SK-N-SH (cell line): Measurements from ENCODE around the gene FBXW10. TPM values are rescaled to one million over a fixed set of nuclear protein-coding genes. Genes with fewer than 3 reads are reported as not detected.
"Not testable (repeated sequence)": the region's sequence is repeated elsewhere in the genome, so short reads cannot be mapped to it uniquely, and the experiment has no call there.

Source experiments
- CTCF ChIA-PET: fragments of 300-600, 350-600 bp; formaldehyde crosslinking; extraction: SDS; loops from one replicate; lab custom pipeline; 2021; lab: Yijun Ruan, JAX
- POLR2A ChIA-PET: fragments of 350-600 bp; sonication (Branson Sonifier 250); formaldehyde crosslinking; extraction: SDS; loops from one replicate; lab custom pipeline; 2020; ENCODE audit warnings: antibody characterized with exemption, inconsistent platforms; lab: Yijun Ruan, JAX
- DNase-seq: peaks from one replicate; pipeline ENCODE4 v3.0.0; 2012
- H2AFZ ChIP-seq: fragments of 200-600 bp; sonication (generic); 2 replicates; pipeline ENCODE4 v1.8.1; 2016; ENCODE audit warnings: antibody characterized with exemption, mild to moderate bottlenecking, low read depth
- H3F3A ChIP-seq: fragments of 200-600 bp; sonication (generic); replicated peaks from 2 replicates; pipeline ENCODE3; 2016; ENCODE audit warnings: antibody characterized with exemption, mild to moderate bottlenecking; ENCODE audit not compliant: insufficient read depth
- H3K27ac ChIP-seq, 2 experiments: fragments of 200-500 bp in 1 of 2; fragments of 200-600 bp in 1 of 2; sonication (Bioruptor generic) in 1 of 2; sonication (generic), shearing (Covaris generic) in 1 of 2; 2 replicates each; pipeline versions ENCODE4 v1.5.1 to v1.6.1; 2014 to 2016; ENCODE audit warnings: low read depth in 2 of 2, inconsistent platforms in 1 of 2, low read length in 1 of 2, mild to moderate bottlenecking in 1 of 2, mixed read lengths in 1 of 2
- H3K27me3 ChIP-seq: fragments of 200-600 bp; sonication (generic), shearing (Covaris generic); 2 replicates; pipeline ENCODE4 v1.6.1; 2016; ENCODE audit warnings: mixed run types; ENCODE audit not compliant: insufficient read depth
- H3K36me3 ChIP-seq, 2 experiments: fragments of 200-500 bp in 1 of 2; fragments of 200-600 bp in 1 of 2; sonication (Bioruptor generic) in 1 of 2; sonication (generic) in 1 of 2; replicated peaks in 1 of 2; 2 replicates each; pipeline versions ENCODE3 to v1.5.1; 2014 to 2016; ENCODE audit warnings: low read length in 1 of 2, mild to moderate bottlenecking in 1 of 2; ENCODE audit not compliant: insufficient read depth in 2 of 2, control insufficient read depth in 1 of 2
- H3K4me1 ChIP-seq, 2 experiments: fragments of 200-500 bp in 1 of 2; fragments of 200-600 bp in 1 of 2; sonication (Bioruptor generic) in 1 of 2; sonication (generic), shearing (Covaris generic) in 1 of 2; 2 replicates each; pipeline versions ENCODE4 v1.5.1 to v1.6.1; 2014 to 2016; ENCODE audit warnings: low read depth in 1 of 2, low read length in 1 of 2, mixed run types in 1 of 2; ENCODE audit not compliant: insufficient read depth in 2 of 2, control insufficient read depth in 1 of 2
- H3K4me2 ChIP-seq: fragments of 200-600 bp; sonication (generic), shearing (Covaris generic); 2 replicates; pipeline ENCODE4 v1.6.1; 2017; ENCODE audit warnings: mixed run types
- H3K4me3 ChIP-seq, 2 experiments: fragments of 200-500 bp in 1 of 2; fragments of 200-600 bp in 1 of 2; sonication (Bioruptor generic) in 1 of 2; sonication (generic), shearing (Covaris generic) in 1 of 2; 2 replicates each; pipeline versions ENCODE4 v1.5.1 to v1.8.1; 2014 to 2016; ENCODE audit warnings: low read depth in 2 of 2, inconsistent platforms in 1 of 2, low read length in 1 of 2, mild to moderate bottlenecking in 1 of 2, mixed read lengths in 1 of 2, moderate library complexity in 1 of 2
- H3K79me2 ChIP-seq: fragments of 200-600 bp; sonication (generic); 2 replicates; pipeline ENCODE4 v1.8.1; 2017; ENCODE audit warnings: mild to moderate bottlenecking; ENCODE audit not compliant: insufficient read depth
- H3K9ac ChIP-seq: fragments of 200-600 bp; sonication (generic); 2 replicates; pipeline ENCODE4 v1.6.1; 2017; ENCODE audit warnings: mixed run types
- H3K9me2 ChIP-seq: fragments of 200-600 bp; sonication (generic); 2 replicates; pipeline ENCODE4 v1.6.1; 2017; ENCODE audit warnings: mixed run types
- H3K9me3 ChIP-seq: fragments of 200-600 bp; sonication (generic); 2 replicates; pipeline ENCODE4 v1.6.1; 2017; ENCODE audit warnings: mixed run types, mild to moderate bottlenecking, moderate library complexity
- H4K20me1 ChIP-seq: fragments of 200-600 bp; sonication (generic); 2 replicates; pipeline ENCODE4 v1.6.1; 2017; ENCODE audit warnings: mild to moderate bottlenecking, mixed run types; ENCODE audit not compliant: insufficient read depth
- RAD21 ChIP-seq: IDR thresholded peaks from 2 replicates; pipeline ENCODE4 v1.6.1; 2012; ENCODE audit warnings: mild to moderate bottlenecking, low read length
- RXRA ChIP-seq: IDR thresholded peaks from 2 replicates; pipeline ENCODE4 v1.4.0; 2012; ENCODE audit warnings: low read depth, mild to moderate bottlenecking, borderline replicate concordance
- SMC3 ChIP-seq: IDR thresholded peaks from 2 replicates; pipeline ENCODE4 v1.6.1; 2012; ENCODE audit warnings: low read depth, low read length, improper control_type of control experiment
- WGBS: methylation state at CpG from one replicate; pipeline ENCODE4 v1.1.6; 2017; ENCODE audit warnings: low lambda C conversion rate; 5-methylcytosine and 5-hydroxymethylcytosine counted together
- polyA plus RNA-seq, 3 experiments: library from polyadenylated mRNA; depleted of rRNA; stranded (reverse); fragments of >200 nt; gene quantifications; 2 replicates each; pipeline ENCODE4 v1.2.3, GENCODE V29; 2012
- TF ChIP-seq, protein P1 (sequence below): fragments of 200-600 bp; sonication (generic); IDR thresholded peaks from 2 replicates; pipeline ENCODE4 v1.6.1; 2017; ENCODE audit warnings: antibody characterized with exemption, mild to moderate bottlenecking, moderate library complexity

Gene FBXW10
- polyA plus RNA-seq, 1 of the 3 experiments (the other 2 are of a cell fraction), result 0.02 TPM

DNA sequence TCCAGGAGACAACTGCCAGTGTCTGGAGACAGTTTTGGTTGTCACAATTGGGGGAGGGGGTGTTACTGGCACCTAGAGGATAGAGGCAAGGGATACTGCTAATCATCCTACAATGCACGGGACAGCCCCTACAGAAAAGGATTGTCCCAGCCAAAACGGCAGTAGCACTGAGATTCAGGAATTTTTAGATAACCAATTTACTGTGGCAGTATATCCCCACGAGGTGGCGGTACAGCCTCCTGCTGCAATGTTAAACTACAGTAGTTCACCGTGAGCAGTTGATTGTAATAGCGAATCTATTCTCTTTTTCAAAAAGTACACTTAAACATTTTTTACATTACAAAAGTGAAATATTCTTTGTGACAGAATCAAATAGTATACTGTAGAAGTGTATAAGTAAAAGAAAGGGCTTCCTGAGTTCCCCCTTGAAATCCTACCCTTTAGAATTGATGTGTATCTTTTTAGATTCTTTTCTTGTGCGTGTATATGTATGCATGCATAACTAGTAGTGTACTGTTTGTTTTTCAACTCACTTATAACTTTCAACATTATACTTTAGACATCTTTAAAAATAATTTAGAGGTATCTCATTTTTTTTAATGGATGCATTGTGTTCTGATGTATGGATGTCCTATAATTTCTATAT lies 31.4 kb upstream of the FBXW10 start:
- POLR2A ChIA-PET, result not testable (repeated sequence)

DNA sequence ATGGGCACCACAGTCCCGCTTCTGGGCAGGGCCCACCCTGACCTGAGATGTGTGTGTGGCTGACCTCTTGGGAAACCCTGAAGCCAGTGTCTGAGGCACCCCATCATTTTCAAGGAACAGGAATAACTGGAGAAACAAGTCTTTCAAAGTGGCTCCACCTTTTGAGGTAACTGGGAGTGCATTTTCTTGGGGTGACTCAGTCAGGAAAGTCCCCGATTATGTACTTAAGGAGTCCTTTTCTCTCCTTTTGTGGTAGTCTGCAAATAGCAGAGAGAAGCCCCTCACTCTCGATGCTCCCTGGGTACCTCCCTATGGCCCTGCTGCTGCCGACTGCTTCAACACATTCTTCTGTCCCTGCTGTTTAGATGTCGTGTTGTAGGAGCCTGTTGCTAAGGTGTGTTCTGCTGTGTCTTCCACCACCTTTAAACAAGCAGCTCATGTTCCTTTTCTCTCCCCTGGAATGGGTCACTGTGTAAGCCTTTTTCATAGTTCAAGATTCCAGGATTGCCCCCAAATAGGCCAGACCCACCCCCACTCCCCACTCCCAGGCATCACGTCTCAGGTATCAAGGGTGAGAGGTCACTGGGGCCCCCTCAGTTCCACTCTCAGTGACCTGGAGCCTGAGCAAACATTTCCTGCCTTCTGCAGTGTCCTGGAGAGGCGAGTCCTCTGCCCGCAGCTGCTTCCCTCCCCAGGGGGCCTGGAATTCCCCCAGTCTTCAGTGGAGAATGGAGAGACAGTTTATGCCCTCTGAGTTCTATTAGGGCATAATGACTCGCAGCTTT lies 25.0 kb upstream of the FBXW10 start:
- H3K79me2 ChIP-seq, DNase-seq, CTCF ChIA-PET, H3K27me3 ChIP-seq, H3K4me1 ChIP-seq, H3K36me3 ChIP-seq, H4K20me1 ChIP-seq, H3K9me3 ChIP-seq, H3K4me3 ChIP-seq: not testable (repeated sequence)
- WGBS, result 41% methylated on average over 6 of the region's 9 CpGs
- 0 out of 2 replicates have a peak overlapping the region, but pooled peaks have one; percentile 3 for H2AFZ ChIP-seq
- peak; percentile 22; the same call in 1 of the 2 replicates for TF ChIP-seq RXRA
- TF ChIP-seq, all 33 proteins: peak for 1; not testable (repeated sequence) for 32
- H3K9me2 ChIP-seq, H3K9ac ChIP-seq, POLR2A ChIA-PET, H3F3A ChIP-seq: not testable (repeated sequence)
- peak overlapping the region; percentile 44; the same call in 1 of the 2 replicates for H3K4me2 ChIP-seq
- H3K27ac ChIP-seq, result peak overlapping the region in 1 of 2 experiments; percentile 24; a peak in 1 of 4 replicates

More for the DNA sequence above, 31.4 kb upstream of the FBXW10 start:
- H3K9me3 ChIP-seq, H3K4me2 ChIP-seq, H3K79me2 ChIP-seq, H3K4me3 ChIP-seq, H2AFZ ChIP-seq, H3F3A ChIP-seq, DNase-seq, H3K36me3 ChIP-seq, H3K27me3 ChIP-seq, H4K20me1 ChIP-seq, H3K4me1 ChIP-seq, CTCF ChIA-PET, H3K27ac ChIP-seq, H3K9ac ChIP-seq, H3K9me2 ChIP-seq: not testable (repeated sequence)
- 20% methylated on average over 6 of the region's 7 CpGs for WGBS
- peak; percentile 22; the same call in 1 of the 2 replicates for TF ChIP-seq SMC3
- peak; percentile 54 for TF ChIP-seq RAD21
- TF ChIP-seq, protein P1, sequence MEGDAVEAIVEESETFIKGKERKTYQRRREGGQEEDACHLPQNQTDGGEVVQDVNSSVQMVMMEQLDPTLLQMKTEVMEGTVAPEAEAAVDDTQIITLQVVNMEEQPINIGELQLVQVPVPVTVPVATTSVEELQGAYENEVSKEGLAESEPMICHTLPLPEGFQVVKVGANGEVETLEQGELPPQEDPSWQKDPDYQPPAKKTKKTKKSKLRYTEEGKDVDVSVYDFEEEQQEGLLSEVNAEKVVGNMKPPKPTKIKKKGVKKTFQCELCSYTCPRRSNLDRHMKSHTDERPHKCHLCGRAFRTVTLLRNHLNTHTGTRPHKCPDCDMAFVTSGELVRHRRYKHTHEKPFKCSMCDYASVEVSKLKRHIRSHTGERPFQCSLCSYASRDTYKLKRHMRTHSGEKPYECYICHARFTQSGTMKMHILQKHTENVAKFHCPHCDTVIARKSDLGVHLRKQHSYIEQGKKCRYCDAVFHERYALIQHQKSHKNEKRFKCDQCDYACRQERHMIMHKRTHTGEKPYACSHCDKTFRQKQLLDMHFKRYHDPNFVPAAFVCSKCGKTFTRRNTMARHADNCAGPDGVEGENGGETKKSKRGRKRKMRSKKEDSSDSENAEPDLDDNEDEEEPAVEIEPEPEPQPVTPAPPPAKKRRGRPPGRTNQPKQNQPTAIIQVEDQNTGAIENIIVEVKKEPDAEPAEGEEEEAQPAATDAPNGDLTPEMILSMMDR, result peak; percentile 62

DNA sequence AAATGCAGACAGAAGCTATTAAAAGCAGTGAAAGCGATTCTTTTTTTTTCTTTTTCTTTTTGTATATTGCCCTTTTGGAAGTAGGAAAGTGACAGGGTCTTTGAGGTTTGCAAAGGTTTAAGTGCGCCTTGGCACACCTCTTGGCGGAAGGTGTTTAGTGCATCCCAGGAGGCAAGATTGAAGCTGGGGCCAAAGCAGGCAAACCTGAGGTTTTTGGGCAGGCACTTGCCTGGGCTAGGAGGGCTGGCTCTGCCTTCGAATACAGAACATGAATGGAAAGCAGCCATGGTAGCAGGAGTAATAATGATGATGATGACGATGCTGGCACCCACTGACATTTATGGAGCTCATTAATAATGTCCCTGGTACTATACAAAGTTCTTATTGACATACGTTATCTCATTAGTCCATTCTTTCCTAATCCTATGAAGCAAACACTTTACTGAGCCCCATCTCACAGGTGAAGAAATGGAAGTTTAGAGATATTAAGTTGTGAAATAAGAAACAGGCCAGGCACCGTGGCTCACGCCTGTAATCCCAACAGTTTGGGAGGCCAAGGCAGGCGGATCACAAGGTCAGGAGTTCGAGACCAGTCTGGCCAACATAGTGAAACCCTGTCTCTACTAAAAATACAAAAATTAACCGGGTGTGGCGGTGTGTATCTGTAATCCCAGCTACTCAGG lies 24.3 kb upstream of the FBXW10 start:
- H3K27me3 ChIP-seq, H4K20me1 ChIP-seq, H3F3A ChIP-seq, H3K4me1 ChIP-seq, H3K79me2 ChIP-seq, H3K9me3 ChIP-seq, POLR2A ChIA-PET, H3K4me3 ChIP-seq, H3K9ac ChIP-seq, H3K9me2 ChIP-seq, CTCF ChIA-PET, DNase-seq, H3K36me3 ChIP-seq: not testable (repeated sequence)
- 78% methylated on average over 11 of the region's 12 CpGs for WGBS
- Histone ChIP-seq H2AFZ (0 out of 2 replicates have a peak overlapping the region, but pooled peaks have one; percentile 3), H3K4me2 (peak overlapping the region; percentile 44; the same call in 1 of the 2 replicates), H3K27ac (peak overlapping the region in 1 of 2 experiments; percentile 24; a peak in 1 of 4 replicates)

DNA sequence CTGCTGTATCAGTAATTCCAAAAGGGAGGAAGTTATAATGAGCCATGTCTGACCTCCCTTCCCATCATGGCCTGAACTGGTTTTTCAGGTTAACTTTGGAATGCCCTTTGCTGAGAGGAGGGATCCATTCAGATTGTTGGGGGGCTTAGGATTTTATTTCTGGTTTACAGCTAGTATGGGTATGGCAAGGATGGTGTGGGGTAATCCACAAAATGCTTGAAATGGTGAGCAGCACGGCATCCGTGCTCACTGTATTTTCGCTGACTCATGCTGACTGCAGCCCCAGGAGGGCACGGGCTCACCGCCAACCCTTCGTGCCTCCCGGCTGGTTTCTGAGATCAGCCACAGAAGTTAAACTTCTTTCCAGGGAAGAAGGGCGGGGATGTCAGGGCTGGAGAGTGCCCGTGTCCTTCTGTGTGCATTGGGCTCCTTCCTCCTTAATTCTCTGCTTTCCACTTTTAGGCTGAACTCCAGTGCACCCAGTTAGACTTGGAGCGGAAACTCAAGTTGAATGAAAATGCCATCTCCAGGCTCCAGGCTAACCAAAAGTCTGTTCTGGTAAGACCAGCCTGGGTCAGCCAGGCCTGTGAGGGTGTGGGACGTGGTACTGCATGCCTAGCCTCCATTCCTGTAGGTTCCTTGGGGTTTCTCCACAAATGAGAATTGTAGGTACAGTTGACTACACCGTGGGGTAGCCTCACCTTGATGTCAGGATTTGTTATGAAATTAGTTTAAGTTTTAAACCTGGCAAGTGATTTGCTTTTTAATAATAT lies 21.9 kb upstream of the FBXW10 start:
- H3K9me3 ChIP-seq, DNase-seq, H3K79me2 ChIP-seq, H3K9ac ChIP-seq, H3K36me3 ChIP-seq, POLR2A ChIA-PET, H4K20me1 ChIP-seq, H3K4me2 ChIP-seq, H3K4me3 ChIP-seq, H3K9me2 ChIP-seq, H3F3A ChIP-seq, H3K27me3 ChIP-seq, CTCF ChIA-PET, H3K4me1 ChIP-seq: not testable (repeated sequence)
- Histone ChIP-seq H3K27ac (peak overlapping the region in 1 of 2 experiments; percentile 47; a peak in 1 of 4 replicates), H2AFZ (0 out of 2 replicates have a peak overlapping the region, but pooled peaks have one; percentile 74)
- WGBS, result 81% methylated on average over 1 of the region's 12 CpGs
